Measurements from ENCODE around the gene ILKAP.

Gene ILKAP

DNA sequence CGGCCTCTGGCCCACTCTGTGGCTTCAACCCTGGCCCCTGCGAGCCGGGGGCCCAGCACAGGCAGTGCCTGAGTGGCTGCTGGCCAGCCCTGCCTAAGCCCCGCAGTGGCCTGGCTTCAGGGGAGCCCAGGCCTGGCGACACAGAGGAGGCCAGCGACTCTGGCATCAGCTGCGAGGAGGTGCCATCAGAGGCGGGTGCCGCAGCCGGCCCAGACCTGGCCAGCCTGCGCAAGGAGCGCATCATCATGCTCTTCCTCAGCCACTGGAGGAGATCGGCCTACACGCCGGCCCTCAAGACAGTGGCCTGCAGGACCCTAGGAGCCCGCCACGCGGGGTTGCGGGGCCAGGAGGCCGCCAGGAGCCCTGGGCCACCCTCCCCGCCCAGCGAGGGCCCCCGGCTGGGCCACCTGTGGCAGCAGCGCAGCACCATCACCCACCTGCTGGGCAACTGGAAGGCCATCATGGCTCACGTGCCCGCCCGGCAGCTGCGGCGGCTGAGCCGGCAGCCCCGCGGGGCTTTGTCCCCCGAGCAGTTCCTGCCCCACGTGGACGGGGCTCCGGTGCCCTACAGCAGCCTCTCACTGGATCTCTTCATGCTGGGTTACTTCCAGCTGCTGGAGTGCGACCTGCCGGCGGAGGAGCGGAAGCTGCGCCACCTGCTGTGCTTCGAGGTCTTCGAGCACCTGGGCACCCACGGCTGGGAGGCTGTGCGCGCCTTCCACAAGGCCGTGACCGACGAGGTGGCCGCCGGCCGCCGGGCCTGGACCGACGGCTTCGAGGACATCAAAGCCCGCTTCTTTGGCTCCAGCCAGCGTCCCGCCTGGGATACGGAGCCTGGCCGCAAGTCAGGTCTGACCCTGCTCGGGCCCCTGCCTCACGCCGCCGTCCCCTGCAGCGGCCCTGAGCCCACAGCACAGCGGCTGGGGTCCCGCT, 72.5 kb downstream of the ILKAP start:
- DNase-seq (ENCODE audit: extremely low read depth, low read depth), result no peak
- TF ChIP-seq, protein P1, sequence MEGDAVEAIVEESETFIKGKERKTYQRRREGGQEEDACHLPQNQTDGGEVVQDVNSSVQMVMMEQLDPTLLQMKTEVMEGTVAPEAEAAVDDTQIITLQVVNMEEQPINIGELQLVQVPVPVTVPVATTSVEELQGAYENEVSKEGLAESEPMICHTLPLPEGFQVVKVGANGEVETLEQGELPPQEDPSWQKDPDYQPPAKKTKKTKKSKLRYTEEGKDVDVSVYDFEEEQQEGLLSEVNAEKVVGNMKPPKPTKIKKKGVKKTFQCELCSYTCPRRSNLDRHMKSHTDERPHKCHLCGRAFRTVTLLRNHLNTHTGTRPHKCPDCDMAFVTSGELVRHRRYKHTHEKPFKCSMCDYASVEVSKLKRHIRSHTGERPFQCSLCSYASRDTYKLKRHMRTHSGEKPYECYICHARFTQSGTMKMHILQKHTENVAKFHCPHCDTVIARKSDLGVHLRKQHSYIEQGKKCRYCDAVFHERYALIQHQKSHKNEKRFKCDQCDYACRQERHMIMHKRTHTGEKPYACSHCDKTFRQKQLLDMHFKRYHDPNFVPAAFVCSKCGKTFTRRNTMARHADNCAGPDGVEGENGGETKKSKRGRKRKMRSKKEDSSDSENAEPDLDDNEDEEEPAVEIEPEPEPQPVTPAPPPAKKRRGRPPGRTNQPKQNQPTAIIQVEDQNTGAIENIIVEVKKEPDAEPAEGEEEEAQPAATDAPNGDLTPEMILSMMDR (IDR thresholded peaks at IDR 0.05; ENCODE audit: low read depth, low read length), result no peak

DNA sequence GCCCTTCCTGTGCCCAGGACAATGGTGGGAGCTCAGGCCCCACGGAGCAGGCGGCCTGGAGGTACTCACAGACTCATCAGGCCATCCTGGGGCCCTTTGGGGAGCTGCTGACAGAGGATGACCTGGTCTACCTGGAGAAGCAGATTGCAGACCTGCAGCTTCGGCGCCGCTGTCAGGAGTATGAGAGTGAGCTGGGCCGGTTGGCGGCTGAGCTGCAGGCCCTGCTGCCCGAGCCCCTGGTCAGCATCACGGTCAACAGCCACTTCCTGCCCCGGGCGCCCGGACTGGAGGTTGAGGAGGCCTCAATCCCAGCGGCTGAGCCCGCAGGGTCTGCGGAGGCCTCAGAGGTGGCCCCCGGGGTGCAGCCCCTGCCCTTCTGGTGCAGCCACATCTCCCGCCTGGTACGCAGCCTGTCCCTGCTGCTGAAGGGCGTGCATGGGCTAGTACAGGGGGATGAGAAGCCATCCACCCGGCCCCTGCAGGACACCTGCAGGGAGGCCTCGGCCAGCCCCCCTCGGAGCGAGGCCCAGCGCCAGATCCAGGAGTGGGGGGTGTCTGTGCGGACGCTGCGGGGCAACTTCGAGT, 73.3 kb downstream of the ILKAP start:
- TF ChIP-seq, protein P1 (IDR thresholded peaks at IDR 0.05; ENCODE audit: low read depth, low read length), result no peak
- no peak for DNase-seq (ENCODE audit: extremely low read depth, low read depth)

DNA sequence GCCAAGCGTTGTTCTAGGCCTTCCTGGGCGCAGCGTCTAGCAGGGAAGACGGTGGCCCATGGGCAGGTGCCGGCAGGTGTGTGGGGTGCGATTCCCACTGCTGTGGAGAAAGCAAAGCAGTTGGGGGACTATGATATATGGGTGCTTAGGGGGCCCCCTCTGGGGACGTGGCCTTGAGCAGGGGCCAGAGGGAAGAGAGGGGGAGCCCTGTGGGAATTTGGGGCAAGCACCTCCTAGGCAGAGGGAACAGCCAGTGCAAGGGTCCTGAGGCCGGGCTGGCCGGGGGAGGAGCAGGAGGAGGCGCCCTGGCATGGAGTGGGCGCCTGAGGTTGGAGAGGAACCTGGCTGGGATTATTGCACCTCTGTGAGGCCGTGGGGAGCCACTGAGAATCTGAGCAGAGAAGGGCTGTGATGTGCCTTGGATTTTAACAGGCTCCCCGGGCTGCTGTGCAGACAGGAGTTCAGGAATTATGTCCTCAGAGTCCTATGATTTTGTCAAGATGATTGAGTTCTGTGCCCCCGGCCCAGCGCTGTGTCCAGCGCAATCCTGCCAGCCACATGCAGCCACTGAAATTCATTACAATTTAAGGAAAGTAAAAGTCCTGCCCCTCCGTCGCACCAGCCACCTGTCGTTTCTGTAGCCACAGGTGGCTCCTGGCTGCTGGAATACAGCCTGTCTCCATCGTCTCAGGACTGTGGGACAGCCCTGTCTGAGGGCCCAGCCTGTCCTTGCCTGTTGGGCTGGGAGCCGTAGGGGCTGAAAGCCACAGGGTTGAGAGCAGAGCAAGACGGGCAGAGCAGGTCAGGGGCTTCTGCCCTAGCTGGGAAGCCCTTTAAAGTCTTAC, 74.1 kb downstream of the ILKAP start:
- no peak for DNase-seq (ENCODE audit: extremely low read depth, low read depth)
- TF ChIP-seq, protein P1 (IDR thresholded peaks at IDR 0.05; ENCODE audit: low read depth, low read length), result no peak

DNA sequence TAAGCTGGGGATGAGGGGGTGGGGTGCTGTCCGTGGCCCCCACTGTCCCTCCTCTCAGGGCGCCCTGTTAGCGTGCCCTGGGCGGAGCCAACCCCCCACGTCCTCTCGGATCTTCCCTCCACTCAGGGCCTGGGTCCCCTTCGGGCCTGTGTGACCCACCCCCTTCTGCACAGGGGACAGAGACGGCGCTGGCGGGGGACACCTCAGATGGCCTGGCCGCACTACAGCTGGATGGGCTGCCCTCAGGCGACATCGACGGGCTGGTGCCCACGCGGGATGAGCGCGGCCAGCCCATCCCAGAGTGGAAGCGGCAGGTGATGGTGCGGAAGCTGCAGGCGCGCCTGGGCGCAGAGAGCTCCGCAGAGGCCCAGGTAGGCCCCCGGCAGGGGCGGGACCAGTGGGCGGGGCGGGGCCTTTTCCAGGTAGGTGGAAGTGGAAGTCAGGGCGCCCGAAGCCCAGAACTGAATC, 74.9 kb downstream of the ILKAP start:
- DNase-seq (ENCODE audit: extremely low read depth, low read depth), result no peak
- TF ChIP-seq, protein P1 (IDR thresholded peaks at IDR 0.05; ENCODE audit: low read depth, low read length), result no peak

DNA sequence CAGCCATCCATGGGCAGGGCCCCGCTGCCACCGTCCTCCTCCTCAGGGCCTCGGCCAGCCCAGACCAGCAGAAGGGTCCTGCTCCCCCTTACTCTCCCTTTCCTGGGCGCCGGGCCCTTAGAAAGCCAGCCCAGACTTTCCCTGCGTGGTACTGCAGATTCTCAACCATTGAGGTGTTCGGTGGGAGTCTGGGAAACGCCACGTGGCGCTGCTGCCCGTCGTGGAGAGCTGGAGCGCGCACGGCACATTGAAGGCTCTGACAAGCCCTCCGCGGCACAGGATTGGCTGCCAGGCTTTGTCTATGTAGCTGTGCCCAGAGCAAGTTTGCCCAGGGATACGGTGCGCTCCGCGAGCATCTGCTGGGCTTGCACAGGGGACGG, 75.4 kb downstream of the ILKAP start:
- TF ChIP-seq, protein P1 (IDR thresholded peaks at IDR 0.05; ENCODE audit: low read depth, low read length), result no peak
- no peak for DNase-seq (ENCODE audit: extremely low read depth, low read depth)

DNA sequence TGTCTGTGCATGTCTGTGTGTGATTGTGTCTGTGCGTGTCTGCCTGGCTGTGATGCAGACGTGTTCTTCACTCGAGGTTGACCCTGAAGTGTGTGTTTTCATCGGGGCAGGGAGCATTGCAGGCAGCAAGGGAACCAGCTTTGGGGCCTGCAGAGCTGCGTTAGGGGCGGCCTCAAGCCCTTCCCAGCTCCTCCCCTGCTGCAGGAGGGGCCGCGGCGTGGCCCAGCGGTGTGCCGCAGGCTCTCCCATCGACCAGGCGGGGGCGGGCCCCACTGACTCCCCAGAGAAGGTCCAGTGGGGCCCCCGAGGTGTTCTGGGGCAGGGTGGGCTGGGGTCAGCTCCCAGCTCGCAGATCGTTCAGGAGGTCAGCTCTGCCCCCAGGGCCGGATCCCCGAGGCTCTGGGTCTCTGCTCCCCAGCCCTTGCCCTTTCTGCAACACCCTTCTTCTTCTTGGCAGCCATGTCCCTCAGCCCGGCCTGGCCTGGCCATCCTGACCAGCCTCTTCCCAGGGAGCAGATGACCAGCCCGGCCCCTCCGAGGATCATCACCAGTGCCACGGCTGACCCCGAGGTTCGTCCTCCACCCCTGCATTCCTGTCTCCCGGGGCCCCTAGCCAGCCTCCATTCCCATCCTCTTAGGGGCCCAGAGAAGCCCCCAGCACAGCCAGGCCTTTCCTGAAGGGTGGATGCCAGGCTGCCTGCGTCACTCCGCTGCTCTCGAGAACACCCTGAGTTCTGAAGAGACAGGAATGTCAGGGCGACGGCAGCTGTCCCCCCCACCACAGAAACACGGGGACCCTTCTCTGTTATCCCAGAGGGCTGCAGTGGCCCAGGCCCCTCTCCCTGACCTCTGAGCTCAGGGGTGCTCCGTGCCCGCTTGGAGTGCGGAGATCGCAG, 76.1 kb downstream of the ILKAP start:
- TF ChIP-seq, protein P1 (IDR thresholded peaks at IDR 0.05; ENCODE audit: low read depth, low read length), result peak; percentile 5; the same call in 1 of the 2 replicates
- DNase-seq (ENCODE audit: extremely low read depth, low read depth), result peak; percentile 10
